GM18909 (cell line): Measurements from ENCODE around the gene IQCM.
"Not testable (repeated sequence)": the region's sequence is repeated elsewhere in the genome, so short reads cannot be mapped to it uniquely, and the experiment has no call there.

Source experiments
- ATAC-seq: cut with Tn5 transposase; IDR thresholded peaks from one replicate; pipeline ENCODE4 v1.9.1; 2021; ENCODE audit warnings: mild to moderate bottlenecking; ENCODE audit not compliant: unreplicated experiment, poor library complexity

Gene IQCM

GRCh38 chr4:149344436-149344835 is 471.2 kb downstream of the IQCM start:
- ATAC-seq: no peak

- no peak for ATAC-seq
Observed at GRCh38 chr4:149343614-149344013, 472.0 kb downstream of the IQCM start.

- not testable (repeated sequence) for ATAC-seq
Observed at GRCh38 chr4:149341117-149341516, 474.5 kb downstream of the IQCM start.

- ATAC-seq: no peak
Observed at GRCh38 chr4:149328161-149328560, 487.5 kb downstream of the IQCM start.

GRCh38 chr4:149322203-149322602 is 493.4 kb downstream of the IQCM start:
- no peak for ATAC-seq

GRCh38 chr4:149321438-149321837 is 494.2 kb downstream of the IQCM start:
- ATAC-seq: no peak

GRCh38 chr4:149311076-149311475 is 504.6 kb downstream of the IQCM start:
- ATAC-seq: no peak

GRCh38 chr4:149306537-149306936 is 509.1 kb downstream of the IQCM start:
- no peak for ATAC-seq
